Stimulated activated CD4-positive, alpha-beta T cell treated with anti-CD3 and anti-CD28 coated beads, Interleukin-12 subunit alpha, Interleukin-12 subunit beta, amount 100 ng/mL, for 24 hours (primary cell): ENCODE measurements around the gene TAS2R41.

Experiments
- DNase-seq, 2 experiments: peaks; one replicate each; pipeline ENCODE4 v3.0.0-alpha.2; 2020; ENCODE audit warnings: low read depth in 2 of 2

The TAS2R41 gene

GRCh38 chr7:143477501-143478150, at the start of gene TAS2R41:
Gene TAS2R41, plus strand, starts transcription at chr7:143477873. Its CDS starts 0 bp downstream, at chr7:143477873.
- DNase-seq = no peak

- no peak for DNase-seq
Observed at GRCh38 chr7:143429770-143430698, 47.6 kb upstream of the TAS2R41 start.

- no peak for DNase-seq
Observed at GRCh38 chr7:143431109-143431508, 46.6 kb upstream of the TAS2R41 start.

- DNase-seq = no peak
Observed at GRCh38 chr7:143433759-143434158, 43.9 kb upstream of the TAS2R41 start.

- DNase-seq = no peak
Observed at GRCh38 chr7:143434660-143435059, 43.0 kb upstream of the TAS2R41 start.

GRCh38 chr7:143435266-143435665, 42.4 kb upstream of the TAS2R41 start:
- no peak for DNase-seq

GRCh38 chr7:143436325-143436946, 41.2 kb upstream of the TAS2R41 start:
- DNase-seq = no peak

GRCh38 chr7:143437578-143437977, 40.1 kb upstream of the TAS2R41 start:
- no peak for DNase-seq

- DNase-seq = no peak
Observed at GRCh38 chr7:143439866-143440265, 37.8 kb upstream of the TAS2R41 start.

- DNase-seq = no peak
Observed at GRCh38 chr7:143443153-143443552, 34.5 kb upstream of the TAS2R41 start, which contains the start of gene TAS2R60. Gene TAS2R60, plus strand, starts transcription at chr7:143443453. Its CDS starts 0 bp downstream, at chr7:143443453.

GRCh38 chr7:143444063-143444782, 33.5 kb upstream of the TAS2R41 start:
- no peak for DNase-seq

GRCh38 chr7:143444785-143445184, 32.9 kb upstream of the TAS2R41 start:
- no peak for DNase-seq

GRCh38 chr7:143447466-143447865, 30.2 kb upstream of the TAS2R41 start:
- DNase-seq = no peak

- DNase-seq = no peak
Observed at GRCh38 chr7:143448429-143448828, 29.2 kb upstream of the TAS2R41 start.

GRCh38 chr7:143449793-143450192, 27.9 kb upstream of the TAS2R41 start:
- DNase-seq = no peak

- DNase-seq = no peak
Observed at GRCh38 chr7:143451122-143451521, 26.6 kb upstream of the TAS2R41 start.

GRCh38 chr7:143451746-143452145, 25.9 kb upstream of the TAS2R41 start:
- no peak for DNase-seq

GRCh38 chr7:143452495-143452894, 25.2 kb upstream of the TAS2R41 start:
- no peak for DNase-seq

- no peak for DNase-seq
Observed at GRCh38 chr7:143454091-143454680, 23.5 kb upstream of the TAS2R41 start.

GRCh38 chr7:143455491-143455890, 22.2 kb upstream of the TAS2R41 start:
- no peak for DNase-seq

- DNase-seq = no peak
Observed at GRCh38 chr7:143455942-143456341, 21.7 kb upstream of the TAS2R41 start.
